ENCODE data around the gene RNU1-3.
A peak's percentile ranks its signal among the peaks of the same experiment; 100 is the strongest.
"Not testable (repeated sequence)": the region's sequence is repeated elsewhere in the genome, so short reads cannot be mapped to it uniquely, and the experiment has no call there.

RNU1-3 gene

GRCh38 chr1:16693449-16694307 is 26.9 kb upstream of the RNU1-3 start:
- peak in 1 of 2 experiments; percentile 20 for DNase-seq

DNA sequence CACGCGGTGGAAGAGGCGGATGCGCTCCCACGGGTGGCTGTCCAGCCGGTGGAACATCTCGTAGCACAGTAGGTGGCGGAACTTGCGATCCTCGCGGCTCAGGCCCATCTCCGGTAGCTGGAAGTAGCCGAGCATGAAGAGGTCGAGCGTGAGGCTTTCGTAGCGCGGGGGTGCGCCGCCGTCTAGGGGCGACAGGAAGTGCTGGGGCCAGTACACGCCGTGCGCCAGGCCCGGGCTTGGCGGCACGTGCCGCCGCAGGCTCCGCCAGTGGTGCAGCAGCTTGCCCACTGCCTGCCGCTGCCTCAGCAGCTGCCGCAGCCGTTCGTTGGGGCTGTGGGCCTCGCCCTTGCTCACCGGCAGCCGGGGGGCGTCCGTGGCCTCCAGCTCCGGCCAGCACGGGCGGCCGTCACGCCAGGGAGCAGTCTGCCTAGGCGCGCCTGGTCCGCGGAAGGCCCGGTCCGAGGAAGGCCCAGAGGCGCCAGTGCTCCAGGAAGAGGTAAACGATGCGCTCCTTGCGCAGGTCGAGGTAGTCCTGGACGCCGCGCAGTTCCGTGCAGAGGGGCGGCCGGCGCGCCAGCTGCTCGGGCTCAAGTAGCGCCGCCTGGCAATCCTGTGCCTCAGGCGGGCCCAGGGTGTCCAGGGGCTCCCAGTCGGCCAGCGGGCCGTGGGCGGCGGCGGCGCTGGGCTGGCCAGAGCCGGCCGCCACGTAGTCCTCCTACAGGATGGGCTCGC is 26.1 kb upstream of the RNU1-3 start:
- DNase-seq: peak in 1 of 2 experiments; percentile 24

DNA sequence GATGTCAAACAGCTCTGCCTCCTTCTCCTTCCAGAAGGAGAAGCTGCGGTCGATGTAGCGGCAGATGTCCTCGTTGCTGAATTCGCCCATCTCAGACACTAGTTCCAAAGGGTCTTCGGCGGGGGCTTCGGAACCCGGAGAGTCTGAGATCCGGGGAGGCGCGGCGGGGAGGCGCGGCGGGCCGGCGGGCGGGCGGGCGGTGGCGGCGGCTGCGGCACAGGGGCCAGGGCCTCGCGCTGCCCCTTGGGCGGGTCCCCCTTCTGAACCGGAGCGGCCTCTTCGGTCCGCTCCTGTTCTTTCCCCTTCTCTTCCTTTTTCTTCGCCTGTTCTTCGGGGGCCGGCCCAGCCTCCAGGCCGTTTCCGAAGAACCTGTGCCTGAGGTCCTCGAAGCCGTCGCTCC is 25.5 kb upstream of the RNU1-3 start:
- DNase-seq: not testable (repeated sequence)

GRCh38 chr1:16690971-16691682 is 24.4 kb upstream of the RNU1-3 start:
- peak in 1 of 2 experiments; percentile 16 for DNase-seq

GRCh38 chr1:16687132-16687800 is 20.5 kb upstream of the RNU1-3 start:
- DNase-seq: peak in 1 of 2 experiments; percentile 17

DNA sequence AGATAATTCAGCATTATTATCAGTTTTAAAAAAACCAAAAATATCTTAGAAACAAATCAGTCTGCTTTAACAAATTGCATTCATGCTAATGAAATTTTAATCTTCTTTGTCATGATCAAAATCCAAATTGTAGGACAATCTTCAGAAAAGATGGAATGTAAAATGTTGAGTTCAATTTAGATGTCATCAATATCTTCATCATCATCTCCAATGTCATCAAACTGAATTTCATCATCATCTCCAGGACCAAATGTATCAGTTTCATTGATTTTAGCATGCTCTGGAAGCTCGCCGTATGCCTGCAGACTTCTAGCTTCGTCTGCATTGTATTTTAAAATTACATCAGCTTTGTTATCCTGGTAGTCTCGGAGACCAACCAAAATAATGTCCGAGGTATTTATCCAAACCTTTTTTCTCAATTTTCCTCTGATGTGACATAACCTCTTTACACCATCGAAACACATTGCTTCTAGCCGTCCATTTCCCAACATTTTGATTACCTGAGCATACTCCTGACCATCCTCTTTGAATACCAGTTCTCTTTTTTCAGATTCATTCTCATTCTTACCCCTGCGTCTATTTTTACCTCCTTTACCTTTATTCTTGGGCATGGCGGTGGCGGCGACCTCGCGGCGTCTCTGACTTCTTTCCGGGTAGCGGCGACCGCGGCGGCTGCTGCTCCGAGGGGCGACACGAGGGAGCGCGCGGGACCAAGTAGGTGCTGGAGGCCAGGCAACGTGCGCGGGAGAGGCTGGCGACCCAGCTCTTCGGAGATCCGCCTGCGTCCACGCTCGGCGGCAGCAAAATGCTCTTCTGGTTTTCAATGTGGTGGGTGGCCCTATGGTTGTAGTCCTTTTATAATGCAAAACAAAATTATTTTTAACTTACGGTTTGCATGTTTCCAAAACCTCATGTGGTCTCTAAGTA is 19.0 kb upstream of the RNU1-3 start:
- peak in 1 of 2 experiments; percentile 16 for DNase-seq

DNA sequence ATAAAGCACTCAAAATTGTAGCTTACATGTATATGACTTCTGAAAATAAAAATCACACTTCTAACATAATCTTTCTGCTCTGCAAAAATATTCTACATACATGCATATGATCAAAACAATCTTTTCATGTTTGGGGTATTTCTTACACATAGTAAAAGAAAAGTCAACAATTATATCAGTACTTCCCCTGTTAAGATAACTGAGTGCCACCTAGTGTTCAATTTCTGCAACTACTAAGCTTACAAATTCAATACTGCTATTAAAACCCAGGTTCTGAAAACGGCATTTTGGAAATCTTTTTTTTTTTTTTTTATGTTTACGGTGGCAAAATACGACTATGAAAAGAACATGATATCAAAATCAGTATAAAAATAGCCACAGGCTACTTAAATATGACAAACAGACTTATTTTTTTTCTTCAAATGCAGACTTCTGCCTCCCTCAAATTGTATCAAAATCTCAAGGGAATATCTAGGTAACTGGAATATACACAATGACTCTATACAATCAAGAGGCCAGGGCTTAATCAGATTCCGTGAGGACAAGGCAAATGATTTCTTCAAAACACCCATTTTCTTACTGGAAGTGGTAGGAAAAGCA is 18.1 kb upstream of the RNU1-3 start:
- not testable (repeated sequence) for DNase-seq

GRCh38 chr1:16684152-16684551 is 17.4 kb upstream of the RNU1-3 start:
- DNase-seq: not testable (repeated sequence)

GRCh38 chr1:16682803-16683202 is 16.1 kb upstream of the RNU1-3 start:
- not testable (repeated sequence) for DNase-seq

GRCh38 chr1:16680366-16680765 is 13.6 kb upstream of the RNU1-3 start:
- not testable (repeated sequence) for DNase-seq

GRCh38 chr1:16677552-16678431 is 11.0 kb upstream of the RNU1-3 start:
- peak; percentile 68 to 72 for DNase-seq

- peak; percentile 43 to 49 for DNase-seq
These were observed 10.1 kb upstream of the RNU1-3 start for GRCh38 chr1:16676661-16677523.

DNA sequence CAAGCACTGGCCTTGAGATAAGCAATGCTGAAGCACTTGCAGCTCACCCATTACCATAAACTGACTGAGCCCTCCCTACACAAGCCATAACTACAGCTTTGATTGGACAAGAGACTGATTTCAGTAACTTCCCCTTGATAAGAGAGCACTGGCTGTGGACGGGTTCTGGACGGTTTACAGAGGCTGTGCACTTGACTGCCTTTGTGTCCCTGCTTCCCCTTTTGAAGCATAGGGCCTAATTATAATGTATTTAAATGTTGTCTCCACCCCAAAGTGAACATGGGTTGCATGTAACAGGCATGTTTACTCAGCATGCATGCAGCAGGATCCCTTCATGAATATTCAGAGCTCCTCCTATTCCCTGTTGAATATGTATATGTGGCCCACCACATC is 8.4 kb upstream of the RNU1-3 start:
- DNase-seq: not testable (repeated sequence)

DNA sequence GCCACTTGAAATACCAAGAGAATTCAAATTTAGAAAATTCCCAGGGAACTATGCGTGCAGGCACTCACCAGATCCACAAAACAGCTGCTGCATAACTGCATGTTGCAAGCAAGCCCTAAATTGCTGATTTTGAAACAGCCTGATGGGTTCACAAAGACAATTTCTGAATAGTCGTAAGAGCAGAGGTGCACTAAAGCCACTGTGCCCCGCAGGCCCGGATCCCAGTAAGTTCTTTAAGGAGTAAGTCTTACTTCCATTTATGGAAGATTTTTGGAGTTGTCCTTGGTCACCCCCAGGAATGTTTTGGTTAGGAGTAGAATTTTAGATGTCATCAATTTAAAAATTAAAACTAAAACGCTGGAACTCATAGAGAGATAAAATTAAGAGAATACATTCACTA is 7.2 kb upstream of the RNU1-3 start:
- DNase-seq: not testable (repeated sequence)

- not testable (repeated sequence) for DNase-seq
These were observed 912 bp downstream of the RNU1-3 start for GRCh38 chr1:16665836-16666235.

- DNase-seq: not testable (repeated sequence)
These were observed 8.5 kb downstream of the RNU1-3 start for GRCh38 chr1:16658234-16658633.

DNA sequence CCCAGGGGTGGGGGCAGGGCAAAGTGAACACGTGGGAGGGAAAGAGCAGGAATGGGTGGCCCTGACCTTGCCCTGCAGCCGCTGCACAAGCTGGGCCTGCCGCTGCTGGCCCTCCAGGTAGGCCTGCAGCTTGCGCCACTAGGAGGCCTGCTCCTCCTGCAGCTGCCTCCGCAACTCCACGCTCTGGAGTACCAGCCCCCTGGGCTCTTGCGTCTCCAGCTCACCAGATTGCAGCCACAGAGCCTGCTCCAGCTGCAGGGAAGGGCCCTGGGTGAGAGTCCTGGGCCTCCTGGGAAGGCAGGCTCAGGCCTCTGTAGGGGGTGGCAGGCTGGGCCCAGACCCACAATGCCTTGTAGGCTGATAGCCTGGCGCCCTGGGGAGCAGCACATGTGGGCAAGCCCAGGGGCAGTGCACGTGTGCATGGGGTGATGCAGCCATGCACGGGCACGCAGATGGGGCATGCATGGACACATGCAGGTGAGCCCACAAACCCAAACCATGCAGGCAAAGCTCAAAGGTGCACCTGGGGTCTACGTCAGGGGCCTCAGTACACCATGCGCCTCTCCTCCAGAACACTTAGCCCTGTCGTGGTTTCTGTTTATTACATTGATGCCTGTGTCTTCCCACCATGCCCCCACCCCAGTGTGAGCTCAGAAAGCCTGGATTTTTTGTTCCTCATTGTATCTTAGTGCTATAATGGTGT is 9.6 kb downstream of the RNU1-3 start:
- DNase-seq: not testable (repeated sequence)

DNA sequence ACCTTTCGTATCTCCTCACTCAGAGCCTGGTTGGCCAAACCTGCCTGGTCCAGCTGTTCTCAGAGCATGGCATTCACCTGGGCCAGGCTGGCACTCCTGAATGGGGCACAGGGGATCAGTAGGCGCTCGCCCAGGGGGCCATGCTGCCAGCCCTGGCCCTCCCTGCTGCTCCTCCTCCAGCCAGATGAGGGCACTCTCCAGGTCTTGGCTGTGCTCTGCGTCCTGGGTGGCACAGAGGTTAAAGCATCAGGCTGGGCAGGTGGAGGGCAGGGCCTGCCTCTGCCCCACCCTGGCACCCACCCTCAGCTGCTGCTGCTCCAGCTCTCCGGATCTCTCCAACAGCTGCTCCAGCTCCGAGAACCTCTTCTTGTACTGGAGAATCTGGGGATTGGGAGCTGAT is 10.2 kb downstream of the RNU1-3 start:
- DNase-seq: not testable (repeated sequence)
